Neural cell (in vitro differentiated cells): ENCODE data around the gene SYK. TPM values are rescaled to one million over a fixed set of nuclear protein-coding genes. Genes with fewer than 3 reads are reported as not detected.

Source experiments
- H2AFZ ChIP-seq: fragments of 200-600, 300-800 bp; sonication (generic), shearing (Covaris generic); 2 replicates; pipeline ENCODE4 v1.6.0; 2014; ENCODE audit warnings: low read depth, mild to moderate bottlenecking, antibody characterized with exemption, low read length, moderate library complexity
- H3F3A ChIP-seq: fragments of 200-600 bp; shearing (Covaris generic); 2 replicates; pipeline ENCODE4 v1.6.1; 2016; ENCODE audit warnings: mild to moderate bottlenecking, moderate library complexity, mixed read lengths, antibody characterized with exemption, low read length; ENCODE audit not compliant: insufficient read depth, poor library complexity, severe bottlenecking
- H3K27ac ChIP-seq: fragments of 200-600, 300-800 bp; sonication (generic), shearing (Covaris generic); 2 replicates; pipeline ENCODE4 v1.5.1; 2014; ENCODE audit warnings: mild to moderate bottlenecking, low read length, moderate library complexity
- H3K27me3 ChIP-seq: fragments of 300-800, 200-600 bp; sonication (generic), shearing (Covaris generic); 2 replicates; pipeline ENCODE4 v1.6.0; 2014; ENCODE audit warnings: mild to moderate bottlenecking, low read depth, low read length, moderate library complexity; ENCODE audit not compliant: insufficient read depth
- H3K36me3 ChIP-seq: fragments of 300-800, 200-600 bp; sonication (generic), shearing (Covaris generic); 2 replicates; pipeline ENCODE4 v1.5.1; 2014; ENCODE audit warnings: mild to moderate bottlenecking, antibody characterized with exemption, low read length, moderate library complexity; ENCODE audit not compliant: insufficient read depth
- H3K4me2 ChIP-seq: fragments of 300-800, 200-600 bp; sonication (generic), shearing (Covaris generic); 2 replicates; pipeline ENCODE4 v1.6.0; 2014; ENCODE audit warnings: mild to moderate bottlenecking, low read length
- H3K4me3 ChIP-seq: fragments of 300-800, 200-600 bp; sonication (generic), shearing (Covaris generic); 2 replicates; pipeline ENCODE4 v1.5.1; 2014; ENCODE audit warnings: mild to moderate bottlenecking, low read length, moderate library complexity
- H3K79me2 ChIP-seq: fragments of 200-600 bp; shearing (Covaris generic); replicated peaks from 2 replicates; pipeline ENCODE4 v1.6.0; 2014; ENCODE audit warnings: mild to moderate bottlenecking, low read length, moderate library complexity; ENCODE audit not compliant: insufficient read depth
- H3K9ac ChIP-seq: fragments of 300-800, 200-600 bp; sonication (generic), shearing (Covaris generic); 2 replicates; pipeline ENCODE4 v1.6.1; 2016; ENCODE audit warnings: mild to moderate bottlenecking, low read length, mixed read lengths
- H3K9me2 ChIP-seq: fragments of 200-600 bp; shearing (Covaris generic); 2 replicates; pipeline ENCODE4 v1.6.1; 2016; ENCODE audit warnings: mild to moderate bottlenecking, low read length, mixed read lengths; ENCODE audit not compliant: insufficient read depth
- H3K9me3 ChIP-seq: fragments of 200-600, 300-800 bp; sonication (generic), shearing (Covaris generic); 2 replicates; pipeline ENCODE4 v1.6.1; 2016; ENCODE audit warnings: mild to moderate bottlenecking, mixed run types, low read length, moderate library complexity, mixed read lengths
- H4K20me1 ChIP-seq: fragments of 200-600 bp; shearing (Covaris generic); 2 replicates; pipeline ENCODE4 v1.6.1; 2016; ENCODE audit warnings: mild to moderate bottlenecking, mixed run types; ENCODE audit not compliant: insufficient read depth
- CTCF ChIP-seq: fragments of 450-650 bp; IDR thresholded peaks from 2 replicates; pipeline ENCODE4 v1.5.1; 2014; ENCODE audit warnings: antibody characterized with exemption, mild to moderate bottlenecking, moderate library complexity; ENCODE audit not compliant: poor library complexity, severe bottlenecking
- EP300 ChIP-seq: fragments of 450-650 bp; conservative IDR thresholded peaks from 2 replicates; pipeline ENCODE4 v1.6.1; 2014; ENCODE audit warnings: antibody characterized with exemption, mild to moderate bottlenecking, moderate library complexity; ENCODE audit not compliant: poor library complexity, severe bottlenecking
- EZH2 ChIP-seq: fragments of 200-600, 300-800 bp; shearing (Covaris generic), sonication (generic); IDR thresholded peaks from 2 replicates; pipeline ENCODE4 v1.6.1; 2014; ENCODE audit warnings: antibody characterized with exemption, low read length, borderline replicate concordance, mild to moderate bottlenecking; ENCODE audit not compliant: insufficient read depth, poor library complexity, severe bottlenecking
- MXI1 ChIP-seq: fragments of 450-650 bp; conservative IDR thresholded peaks from 2 replicates; pipeline ENCODE4 v1.6.1; 2014; ENCODE audit warnings: antibody characterized with exemption, mild to moderate bottlenecking; ENCODE audit not compliant: poor library complexity, severe bottlenecking
- POLR2AphosphoS5 ChIP-seq: IDR thresholded peaks from 2 replicates; pipeline ENCODE4 v1.6.1; 2012
- RAD21 ChIP-seq: fragments of 450-650 bp; conservative IDR thresholded peaks from 2 replicates; pipeline ENCODE4 v1.6.1; 2014; ENCODE audit warnings: antibody characterized with exemption, mild to moderate bottlenecking, moderate library complexity
- REST ChIP-seq: IDR thresholded peaks from 2 replicates; pipeline ENCODE4 v1.6.1; 2012; ENCODE audit warnings: borderline replicate concordance
- SMC3 ChIP-seq: fragments of 450-650 bp; conservative IDR thresholded peaks from 2 replicates; pipeline ENCODE4 v1.6.1; 2014; ENCODE audit warnings: antibody characterized with exemption, mild to moderate bottlenecking, moderate library complexity; ENCODE audit not compliant: poor library complexity
- TAF1 ChIP-seq: IDR thresholded peaks from 2 replicates; pipeline ENCODE4 v1.6.1; 2012; ENCODE audit warnings: low read depth
- polyA plus RNA-seq: library from polyadenylated mRNA; depleted of rRNA; stranded (reverse); fragments of >200 nt; gene quantifications from 2 replicates; pipeline ENCODE4 v1.2.3, GENCODE V29; 2014

SYK gene
- polyA plus RNA-seq, 1 donor from 2014 or later, result not detected

GRCh38 chr9:90827181-90827871 is 25.7 kb downstream of the SYK start:
- H3K9ac ChIP-seq, result no peak overlapping the region
- H2AFZ ChIP-seq, result no peak overlapping the region

GRCh38 chr9:90830051-90830450 is 28.4 kb downstream of the SYK start:
- TF ChIP-seq RAD21 (no peak), MXI1 (no peak), TAF1 (no peak), EZH2 (no peak), CTCF (no peak), SMC3 (no peak), EP300 (no peak), REST (no peak), POLR2AphosphoS5 (no peak)
- H2AFZ ChIP-seq, result no peak overlapping the region
- H3K9ac ChIP-seq, result no peak overlapping the region
- no peak overlapping the region for H3K4me3 ChIP-seq
- H3F3A ChIP-seq, result no peaks in the 10 kb centered on the region
- no peaks in the 10 kb centered on the region for H3K9me3 ChIP-seq
- no peaks in the 10 kb centered on the region for H3K79me2 ChIP-seq
- H3K27me3 ChIP-seq, result no peaks in the 10 kb centered on the region
- H3K4me2 ChIP-seq, result no peak overlapping the region
- H3K36me3 ChIP-seq, result no peaks in the 10 kb centered on the region
- H3K9me2 ChIP-seq, result no peaks in the 10 kb centered on the region
- H4K20me1 ChIP-seq, result no peaks in the 10 kb centered on the region
- no peak overlapping the region for H3K27ac ChIP-seq

More at GRCh38 chr9:90827181-90827871, 25.7 kb downstream of the SYK start:
- no peaks in the 10 kb centered on the region for H3K27me3 ChIP-seq
- no peak overlapping the region for H3K27ac ChIP-seq
- no peak overlapping the region for H3K4me2 ChIP-seq
- no peak overlapping the region for H3K4me3 ChIP-seq
- H3K79me2 ChIP-seq, result no peaks in the 10 kb centered on the region
- no peaks in the 10 kb centered on the region for H3K36me3 ChIP-seq
- no peaks in the 10 kb centered on the region for H3K9me2 ChIP-seq
- H3K9me3 ChIP-seq, result peaks cover 3% of the 10 kb centered on the region
- no peak for TF ChIP-seq CTCF
- no peak for TF ChIP-seq MXI1
- no peak for TF ChIP-seq RAD21
- no peak for TF ChIP-seq SMC3
- H3F3A ChIP-seq, result no peaks in the 10 kb centered on the region
- no peaks in the 10 kb centered on the region for H4K20me1 ChIP-seq
